HL-60 (cell line): ENCODE measurements around the gene CTPS2.

ENCODE experiments used
- DNase-seq, 2 experiments: peaks; one replicate each; pipeline ENCODE4 v3.0.0-alpha.2; 2010 to 2020; ENCODE audit warnings: low read depth in 1 of 2, low spot score in 1 of 2
- H3K27ac ChIP-seq: fragments of 250-450 bp; sonication (Bioruptor Pico); replicated peaks from 2 replicates; pipeline ENCODE4 v1.5.1; 2020; ENCODE audit warnings: mild to moderate bottlenecking, moderate library complexity
- H3K27me3 ChIP-seq: fragments of 250-450 bp; sonication (Bioruptor Pico); 2 replicates; pipeline ENCODE4 v1.5.1; 2021; ENCODE audit warnings: mild to moderate bottlenecking, moderate library complexity; ENCODE audit not compliant: insufficient read depth, poor library complexity, severe bottlenecking
- H3K4me3 ChIP-seq: replicated peaks from 2 replicates; pipeline ENCODE4 v1.5.1; 2011; ENCODE audit warnings: mild to moderate bottlenecking, control low read depth, low read length; ENCODE audit not compliant: insufficient read depth
- GABPA ChIP-seq: IDR thresholded peaks from 2 replicates; pipeline ENCODE4 v1.6.1; 2012; ENCODE audit warnings: low read depth
- POLR2AphosphoS5 ChIP-seq: IDR thresholded peaks from 2 replicates; pipeline ENCODE4 v1.6.1; 2012; ENCODE audit warnings: low read depth
- SPI1 ChIP-seq: IDR thresholded peaks from 2 replicates; pipeline ENCODE4 v1.6.1; 2012; ENCODE audit warnings: low read depth, mild to moderate bottlenecking, borderline replicate concordance
- TF ChIP-seq, protein P1 (sequence below): IDR thresholded peaks from 2 replicates; pipeline ENCODE4 v1.6.1; 2012; ENCODE audit warnings: low read depth; ENCODE audit not compliant: insufficient replicate concordance
- TF ChIP-seq, protein P2 (sequence below): IDR thresholded peaks from one replicate; pipeline ENCODE4 v1.5.1; 2011; ENCODE audit warnings: low read length, control low read depth, inconsistent platforms; ENCODE audit not compliant: insufficient read depth

Gene CTPS2

DNA sequence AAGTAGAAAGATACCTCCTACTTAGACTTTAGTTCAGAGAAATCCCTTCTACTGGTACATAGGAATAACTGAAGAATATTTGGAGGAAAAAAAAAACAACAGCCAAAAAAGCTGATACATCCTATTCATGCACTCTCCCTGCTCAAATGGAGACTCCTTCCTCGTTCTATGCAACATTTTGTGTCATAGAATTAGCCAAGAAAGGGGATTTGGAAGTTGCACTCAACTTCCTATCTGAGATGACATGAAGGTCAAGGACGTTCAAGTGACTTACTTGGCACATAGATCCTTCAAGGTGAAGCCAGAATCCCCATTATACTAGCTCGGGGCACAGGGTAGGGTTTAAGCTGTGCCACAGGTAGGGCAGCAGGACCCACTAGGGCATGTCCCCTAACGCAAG, 118.7 kb downstream of the CTPS2 start:
- Histone ChIP-seq H3K27me3 (no peaks in the 10 kb centered on the region), H3K27ac (no peak overlapping the region), H3K4me3 (no peak overlapping the region)
- no peak for DNase-seq
- TF ChIP-seq, protein P1, sequence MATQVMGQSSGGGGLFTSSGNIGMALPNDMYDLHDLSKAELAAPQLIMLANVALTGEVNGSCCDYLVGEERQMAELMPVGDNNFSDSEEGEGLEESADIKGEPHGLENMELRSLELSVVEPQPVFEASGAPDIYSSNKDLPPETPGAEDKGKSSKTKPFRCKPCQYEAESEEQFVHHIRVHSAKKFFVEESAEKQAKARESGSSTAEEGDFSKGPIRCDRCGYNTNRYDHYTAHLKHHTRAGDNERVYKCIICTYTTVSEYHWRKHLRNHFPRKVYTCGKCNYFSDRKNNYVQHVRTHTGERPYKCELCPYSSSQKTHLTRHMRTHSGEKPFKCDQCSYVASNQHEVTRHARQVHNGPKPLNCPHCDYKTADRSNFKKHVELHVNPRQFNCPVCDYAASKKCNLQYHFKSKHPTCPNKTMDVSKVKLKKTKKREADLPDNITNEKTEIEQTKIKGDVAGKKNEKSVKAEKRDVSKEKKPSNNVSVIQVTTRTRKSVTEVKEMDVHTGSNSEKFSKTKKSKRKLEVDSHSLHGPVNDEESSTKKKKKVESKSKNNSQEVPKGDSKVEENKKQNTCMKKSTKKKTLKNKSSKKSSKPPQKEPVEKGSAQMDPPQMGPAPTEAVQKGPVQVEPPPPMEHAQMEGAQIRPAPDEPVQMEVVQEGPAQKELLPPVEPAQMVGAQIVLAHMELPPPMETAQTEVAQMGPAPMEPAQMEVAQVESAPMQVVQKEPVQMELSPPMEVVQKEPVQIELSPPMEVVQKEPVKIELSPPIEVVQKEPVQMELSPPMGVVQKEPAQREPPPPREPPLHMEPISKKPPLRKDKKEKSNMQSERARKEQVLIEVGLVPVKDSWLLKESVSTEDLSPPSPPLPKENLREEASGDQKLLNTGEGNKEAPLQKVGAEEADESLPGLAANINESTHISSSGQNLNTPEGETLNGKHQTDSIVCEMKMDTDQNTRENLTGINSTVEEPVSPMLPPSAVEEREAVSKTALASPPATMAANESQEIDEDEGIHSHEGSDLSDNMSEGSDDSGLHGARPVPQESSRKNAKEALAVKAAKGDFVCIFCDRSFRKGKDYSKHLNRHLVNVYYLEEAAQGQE, result no peak
- TF ChIP-seq GABPA (no peak), POLR2AphosphoS5 (no peak)
- TF ChIP-seq, protein P2, sequence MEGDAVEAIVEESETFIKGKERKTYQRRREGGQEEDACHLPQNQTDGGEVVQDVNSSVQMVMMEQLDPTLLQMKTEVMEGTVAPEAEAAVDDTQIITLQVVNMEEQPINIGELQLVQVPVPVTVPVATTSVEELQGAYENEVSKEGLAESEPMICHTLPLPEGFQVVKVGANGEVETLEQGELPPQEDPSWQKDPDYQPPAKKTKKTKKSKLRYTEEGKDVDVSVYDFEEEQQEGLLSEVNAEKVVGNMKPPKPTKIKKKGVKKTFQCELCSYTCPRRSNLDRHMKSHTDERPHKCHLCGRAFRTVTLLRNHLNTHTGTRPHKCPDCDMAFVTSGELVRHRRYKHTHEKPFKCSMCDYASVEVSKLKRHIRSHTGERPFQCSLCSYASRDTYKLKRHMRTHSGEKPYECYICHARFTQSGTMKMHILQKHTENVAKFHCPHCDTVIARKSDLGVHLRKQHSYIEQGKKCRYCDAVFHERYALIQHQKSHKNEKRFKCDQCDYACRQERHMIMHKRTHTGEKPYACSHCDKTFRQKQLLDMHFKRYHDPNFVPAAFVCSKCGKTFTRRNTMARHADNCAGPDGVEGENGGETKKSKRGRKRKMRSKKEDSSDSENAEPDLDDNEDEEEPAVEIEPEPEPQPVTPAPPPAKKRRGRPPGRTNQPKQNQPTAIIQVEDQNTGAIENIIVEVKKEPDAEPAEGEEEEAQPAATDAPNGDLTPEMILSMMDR, result no peak

DNA sequence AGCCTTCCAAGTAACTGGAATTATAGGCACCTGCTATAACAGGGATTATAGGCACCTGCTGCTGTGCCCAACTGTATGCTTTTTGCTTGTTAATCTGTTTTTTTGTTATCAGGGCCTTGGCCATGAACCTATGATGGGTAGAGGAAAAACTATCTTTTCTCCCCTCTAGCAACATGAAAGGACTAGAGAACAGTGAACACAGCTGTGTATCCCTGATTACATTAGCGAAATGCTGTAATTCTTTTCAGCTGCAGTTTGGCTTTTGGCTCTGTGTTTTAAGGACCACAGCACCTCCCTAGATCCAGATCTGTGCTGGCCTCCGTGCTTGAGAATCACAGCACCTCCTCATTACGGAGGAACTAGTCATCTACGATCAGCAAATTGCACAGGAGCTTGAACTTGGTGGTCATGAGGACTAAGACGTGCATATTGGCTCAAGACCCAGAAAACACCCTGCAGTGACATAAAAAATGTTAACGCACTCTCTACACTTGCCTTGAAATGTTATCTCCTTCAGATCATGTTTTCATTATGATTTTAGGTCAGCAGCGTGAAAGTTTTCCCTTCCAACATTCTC, 120.2 kb downstream of the CTPS2 start:
- TF ChIP-seq GABPA (no peak), POLR2AphosphoS5 (no peak), SPI1 (no peak)
- TF ChIP-seq, protein P1, result no peak
- TF ChIP-seq, protein P2, result no peak
- H3K4me3 ChIP-seq, result no peak overlapping the region
- no peak overlapping the region for H3K27ac ChIP-seq
- DNase-seq, result no peak
- H3K27me3 ChIP-seq, result no peaks in the 10 kb centered on the region

DNA sequence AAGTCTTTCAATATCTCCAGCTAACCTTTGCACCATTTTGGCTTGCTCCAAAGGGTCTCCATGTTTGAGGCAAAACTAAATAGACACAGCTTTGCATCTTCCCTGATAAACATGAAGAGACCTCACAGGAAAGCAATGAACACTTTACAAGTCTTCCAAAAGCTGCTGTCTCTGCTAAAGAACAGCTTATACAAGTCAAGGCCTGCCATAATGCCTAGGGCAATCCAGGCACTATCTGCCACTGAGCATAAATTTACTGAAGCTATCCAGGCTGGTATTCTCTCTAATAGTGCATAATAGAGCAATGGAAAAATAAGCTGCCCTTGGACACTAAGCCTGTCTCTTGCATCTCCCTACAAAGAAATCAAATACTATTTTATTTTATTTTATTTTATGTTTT, 122.6 kb downstream of the CTPS2 start:
- H3K27ac ChIP-seq, result no peak overlapping the region
- H3K4me3 ChIP-seq, result no peak overlapping the region
- no peak for TF ChIP-seq SPI1
- no peak for TF ChIP-seq GABPA
- TF ChIP-seq POLR2AphosphoS5, result no peak
- TF ChIP-seq, protein P1, result no peak
- TF ChIP-seq, protein P2, result no peak
- H3K27me3 ChIP-seq, result no peaks in the 10 kb centered on the region
- no peak for DNase-seq
